Heart right ventricle (tissue), 16 donors: ENCODE results near the gene HERPUD1. TPM values are rescaled to one million over a fixed set of nuclear protein-coding genes. Genes with fewer than 3 reads are reported as not detected.

ENCODE experiments used
- ATAC-seq, 8 donors: fragments of 200-7000 bp; cut with Tn5 transposase; one replicate each; pipeline ENCODE4 v1.9.1; 2020; ENCODE audit warnings: mild to moderate bottlenecking in 8 of 8, moderate library complexity in 8 of 8, moderate number of reproducible peaks in 1 of 8
- DNase-seq, 2 donors: peaks; one replicate each; pipeline ENCODE4 v3.0.0-alpha.2; 2020
- H3K27ac ChIP-seq, 10 donors: fragments of 200-600 bp; sonication (generic) in 2 of 10; one replicate each; pipeline versions ENCODE4 v1.5.0 to v1.8.0; 2020 to 2022; ENCODE audit warnings: mild to moderate bottlenecking in 3 of 10
- H3K27me3 ChIP-seq, 7 donors: fragments of 200-600 bp; one replicate each; pipeline ENCODE4 v1.8.0; 2021 to 2022; ENCODE audit warnings: mild to moderate bottlenecking in 2 of 7
- H3K36me3 ChIP-seq, 9 donors: fragments of 200-600 bp; sonication (generic) in 1 of 9; one replicate each; pipeline versions ENCODE4 v1.5.0 to v1.8.0; 2020 to 2022; ENCODE audit warnings: mild to moderate bottlenecking in 2 of 9
- H3K4me1 ChIP-seq, 9 donors: fragments of 200-600 bp; sonication (generic) in 1 of 9; one replicate each; pipeline versions ENCODE4 v1.5.0 to v1.8.0; 2020 to 2022; ENCODE audit warnings: mild to moderate bottlenecking in 4 of 9
- H3K4me3 ChIP-seq, 10 donors: fragments of 200-600 bp; sonication (generic) in 2 of 10; one replicate each; pipeline versions ENCODE4 v1.5.0 to v1.8.0; 2020 to 2022; ENCODE audit warnings: mild to moderate bottlenecking in 7 of 10, moderate library complexity in 2 of 10
- H3K9me3 ChIP-seq, 11 donors: fragments of 200-600 bp in 10 of 11; sonication (generic) in 2 of 11; one replicate each; pipeline versions ENCODE4 v1.5.0 to v1.8.0; 2013 to 2022; ENCODE audit warnings: mild to moderate bottlenecking in 2 of 11, control low read depth in 1 of 11, moderate library complexity in 1 of 11
- CTCF ChIP-seq, 9 donors: fragments of 200-600 bp; sonication (generic) in 2 of 9; IDR thresholded peaks; one replicate each; pipeline versions ENCODE4 v1.5.0 to v1.8.0; 2021 to 2022; ENCODE audit warnings: antibody characterized with exemption in 9 of 9, mild to moderate bottlenecking in 5 of 9, moderate library complexity in 1 of 9
- WGBS, 2 donors: extraction: QIAGEN DNeasy Blood & Tissue Kit; methylation state at CpG; one replicate each; pipeline ENCODE4 v1.1.7; 2013; ENCODE audit warnings: inconsistent platforms in 1 of 2; 5-methylcytosine and 5-hydroxymethylcytosine counted together
- intact Hi-C, 10 donors: fragments of 100-400 bp; cut with DNase I; formaldehyde crosslinking; loops; one replicate each; pipeline versions ENCODE4 v1.11.1 to v1.14.2; 2022
- polyA plus RNA-seq, 2 donors: library from polyadenylated mRNA; stranded (reverse); fragments of 200-250 nt; gene quantifications; one replicate each; pipeline ENCODE4 v1.2.3, GENCODE V29; 2013
- total RNA-seq, 10 donors: library from RNA; stranded (reverse); fragmentation: NEBNext Ultra II Directional in 3 of 10; extraction: Animal tissue kit (Norgen Biotek cat#: 25700) in 3 of 10; gene quantifications; one replicate each; pipeline versions ENCODE4 v1.2.1 to v1.2.4, GENCODE V29; 2021 to 2023
- donor health status: Arrhythmogenic right ventricular cardiomyopathy.
- donor health status: ischemic (EF 13 %, LVEDD 7.1; RV severe dilation, severe dysfunction).
- donor health status: healthy with polysubstance abuse.
- donor health status: DM: no; HTN: yes; CAD: no.
- donor health status: DM: no; HTN: no; CAD: no.
- donor health status: ischemic (EF 25% LVEDD 6.9; RV normal size, moderate dysfunction).
- donor health status: ischemic (EF 25% LVEDD 5.7; RV mildly dilated, moderate dysfunction).
- donor health status: healthy.
- donor health status: DM: yes; HTN: yes; CAD: no.
- donor health status: Ischemic cardiomyopathy.
- donor health status: ischemic (EF 35%, LVEDD 5.7; RV mildly dilated, moderate dysfunction).
- donor health status: nonischemic (EF 11% LVEDD 7.7; RV severe dilation, severe dysfunction).
- donor health status: DM: yes; HTN: yes; CAD: no.
- donor health status: PGD.
- donor health status: ischemic (EF 29% LVEDD 5.4; RV normal size, mild dysfunction).
- donor health status: nonischemic (EF 23%, LVEDD 6.1; RV moderate dilation, normal function).

HERPUD1 gene
- total and polyA plus RNA-seq, 12 donors, result 29.6 to 175 (median 128) TPM

DNA sequence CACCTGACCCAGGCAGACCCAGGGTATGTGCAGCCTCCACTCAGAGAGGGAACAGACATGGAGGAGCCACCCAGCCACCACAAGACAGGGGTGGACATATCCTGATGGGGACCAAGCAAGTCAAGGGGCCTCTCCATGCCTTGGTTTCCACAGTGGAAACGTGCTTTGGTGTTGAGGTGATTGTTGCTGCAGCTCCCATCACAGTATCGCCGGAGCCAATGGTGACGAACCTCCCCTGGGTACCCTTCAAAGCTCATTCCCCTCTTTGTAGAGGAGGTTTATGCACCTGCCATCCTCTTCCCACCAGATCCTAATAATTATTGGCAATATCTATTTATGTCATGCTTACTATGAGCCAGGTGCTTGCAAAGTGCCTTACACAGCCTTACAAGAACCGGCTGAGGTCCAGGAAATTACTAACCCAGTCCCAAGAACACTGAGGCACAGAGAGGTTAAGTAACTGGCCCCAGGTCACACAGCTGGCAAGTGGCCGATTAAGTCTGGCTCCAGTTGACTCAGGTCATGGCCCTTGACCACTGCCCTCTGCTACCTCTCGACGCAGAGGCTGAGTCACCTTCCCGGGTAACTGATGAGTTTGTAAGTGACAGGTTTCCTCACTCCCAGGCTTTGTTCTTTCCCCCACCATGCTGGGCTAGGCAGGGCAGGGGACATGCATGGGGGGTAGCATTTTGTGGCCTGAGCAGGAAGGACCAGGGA lies 46.3 kb upstream of the HERPUD1 start:
- no peaks in the 10 kb centered on the region for H3K27me3 ChIP-seq
- 80 to 88% methylated on average over 9 of the region's 9 CpGs for whole genome bisulfite sequencing, 2 donors
- H3K4me1 ChIP-seq, result no peaks in the 10 kb centered on the region
- intact Hi-C loops, result no loop called here
- no peak for TF ChIP-seq CTCF (IDR thresholded peaks at IDR 0.05)
- DNase-seq (no peak), ATAC-seq (no peak)
- H3K9me3 ChIP-seq, result no peaks in the 10 kb centered on the region
- no peak overlapping the region for H3K27ac ChIP-seq
- H3K36me3 ChIP-seq, result no peaks in the 10 kb centered on the region
- no peak overlapping the region for H3K4me3 ChIP-seq

DNA sequence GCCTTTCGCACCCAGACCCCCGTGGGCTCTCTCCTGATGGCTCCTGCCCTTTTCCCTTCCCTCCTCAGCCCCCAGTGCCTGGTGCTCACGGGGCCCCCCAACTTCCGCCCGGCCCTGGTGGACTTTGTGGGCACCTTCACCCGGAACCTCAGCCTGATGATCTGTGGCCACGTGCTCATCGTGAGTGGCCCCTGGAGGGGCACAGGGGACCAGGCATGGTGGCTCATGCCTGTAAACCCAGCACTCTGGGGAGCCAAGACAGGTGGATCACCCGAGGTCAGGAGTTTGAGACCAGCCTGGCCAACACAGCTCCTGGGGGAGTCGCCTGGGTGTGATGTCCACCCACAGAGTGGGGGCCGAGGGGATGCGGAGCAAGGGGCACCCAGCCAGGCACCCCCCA lies 45.6 kb upstream of the HERPUD1 start:
- no peak for TF ChIP-seq CTCF (IDR thresholded peaks at IDR 0.05)
- ATAC-seq, result no peak
- H3K9me3 ChIP-seq, result no peaks in the 10 kb centered on the region
- intact Hi-C loops, result no loop called here
- no peaks in the 10 kb centered on the region for H3K27me3 ChIP-seq
- no peak overlapping the region for H3K27ac ChIP-seq
- 89 to 92% methylated on average over 12 of the region's 12 CpGs for WGBS, 2 donors
- H3K36me3 ChIP-seq, result no peaks in the 10 kb centered on the region
- no peak for DNase-seq
- no peak overlapping the region for H3K4me3 ChIP-seq
- H3K4me1 ChIP-seq, result no peaks in the 10 kb centered on the region

- no peak for TF ChIP-seq CTCF (IDR thresholded peaks at IDR 0.05)
- Histone ChIP-seq H3K9me3 (no peaks in the 10 kb centered on the region), H3K27me3 (no peaks in the 10 kb centered on the region), H3K27ac (no peak overlapping the region), H3K4me3 (no peak overlapping the region), H3K4me1 (no peaks in the 10 kb centered on the region), H3K36me3 (no peaks in the 10 kb centered on the region)
- ATAC-seq (no peak), DNase-seq (no peak)
- intact Hi-C loops, result no loop called here
- WGBS, 2 donors, result 83 to 84% methylated on average over 9 of the region's 9 CpGs
These were observed 45.1 kb upstream of the HERPUD1 start for GRCh38 chr16:56886826-56887225.

- 89 to 90% methylated on average over 7 of the region's 7 CpGs for WGBS, 2 donors
- ATAC-seq, result no peak
- Histone ChIP-seq H3K27ac (no peak overlapping the region), H3K4me3 (no peak overlapping the region), H3K36me3 (no peaks in the 10 kb centered on the region), H3K4me1 (no peaks in the 10 kb centered on the region), H3K27me3 (no peaks in the 10 kb centered on the region), H3K9me3 (no peaks in the 10 kb centered on the region)
- no peak for DNase-seq
- intact Hi-C loops, result no loop called here
- TF ChIP-seq CTCF (IDR thresholded peaks at IDR 0.05), result no peak
These were observed 43.1 kb upstream of the HERPUD1 start for GRCh38 chr16:56888806-56889205.
